Measurements from ENCODE around the gene NFATC2.
A peak's percentile ranks its signal among the peaks of the same experiment; 100 is the strongest.

Gene NFATC2

GRCh38 chr20:51379601-51380341, 162.7 kb downstream of the NFATC2 start:
- no peak for DNase-seq (ENCODE audit: low read depth in 3 of 3)

- no peak for DNase-seq (ENCODE audit: low read depth in 3 of 3)
These were observed 164.2 kb downstream of the NFATC2 start for GRCh38 chr20:51378171-51378928.

- DNase-seq (ENCODE audit: low read depth in 3 of 3) = no peak
These were observed 165.4 kb downstream of the NFATC2 start for GRCh38 chr20:51377132-51377531.

GRCh38 chr20:51376111-51376510, 166.4 kb downstream of the NFATC2 start:
- DNase-seq (ENCODE audit: low read depth in 3 of 3) = no peak

GRCh38 chr20:51375561-51375960, 167.0 kb downstream of the NFATC2 start:
- no peak for DNase-seq (ENCODE audit: low read depth in 3 of 3)

- no peak for DNase-seq (ENCODE audit: low read depth in 3 of 3)
These were observed 167.6 kb downstream of the NFATC2 start for GRCh38 chr20:51374961-51375360.

- no peak for DNase-seq (ENCODE audit: low read depth in 3 of 3)
These were observed 168.1 kb downstream of the NFATC2 start for GRCh38 chr20:51374456-51374830.

- no peak for DNase-seq (ENCODE audit: low read depth in 3 of 3)
These were observed 168.6 kb downstream of the NFATC2 start for GRCh38 chr20:51373713-51374455.

- no peak for DNase-seq (ENCODE audit: low read depth in 3 of 3)
These were observed 169.6 kb downstream of the NFATC2 start for GRCh38 chr20:51372966-51373365.

GRCh38 chr20:51372176-51372803, 170.2 kb downstream of the NFATC2 start:
- DNase-seq (ENCODE audit: low read depth in 3 of 3) = peak; percentile 21 to 58 (median 48)

GRCh38 chr20:51371720-51372119, 170.8 kb downstream of the NFATC2 start:
- DNase-seq (ENCODE audit: low read depth in 3 of 3) = no peak

- no peak for DNase-seq (ENCODE audit: low read depth in 3 of 3)
These were observed 173.0 kb downstream of the NFATC2 start for GRCh38 chr20:51369503-51369902.

GRCh38 chr20:51368461-51369211, 173.9 kb downstream of the NFATC2 start:
- DNase-seq (ENCODE audit: low read depth in 3 of 3) = no peak

- no peak for DNase-seq (ENCODE audit: low read depth in 3 of 3)
These were observed 176.2 kb downstream of the NFATC2 start for GRCh38 chr20:51366155-51366886.

- no peak for DNase-seq (ENCODE audit: low read depth in 3 of 3)
These were observed 176.8 kb downstream of the NFATC2 start for GRCh38 chr20:51365670-51366069.

GRCh38 chr20:51363813-51364212, 178.7 kb downstream of the NFATC2 start:
- DNase-seq (ENCODE audit: low read depth in 3 of 3) = no peak

GRCh38 chr20:51363378-51363777, 179.1 kb downstream of the NFATC2 start:
- no peak for DNase-seq (ENCODE audit: low read depth in 3 of 3)

GRCh38 chr20:51362254-51362653, 180.3 kb downstream of the NFATC2 start:
- DNase-seq (ENCODE audit: low read depth in 3 of 3) = no peak

- no peak for DNase-seq (ENCODE audit: low read depth in 3 of 3)
These were observed 181.3 kb downstream of the NFATC2 start for GRCh38 chr20:51361258-51361657.

- no peak for DNase-seq (ENCODE audit: low read depth in 3 of 3)
These were observed 181.9 kb downstream of the NFATC2 start for GRCh38 chr20:51360451-51361201.
